Measurements from ENCODE around the gene RNASEH1. TPM values are rescaled to one million over a fixed set of nuclear protein-coding genes. Genes with fewer than 3 reads are reported as not detected.

RNASEH1 gene
- total RNA-seq, 2 experiments from 2014 or later = 24.7 to 24.9 TPM

- no peaks in the 10 kb centered on the region for H3K9me3 Mint-ChIP-seq
- no peak overlapping the region for H3K27ac Mint-ChIP-seq
- DNase-seq (no peak), ATAC-seq (ENCODE audit: low read depth) (no peak)
- peaks cover 11% of the 10 kb centered on the region for H3K27me3 Mint-ChIP-seq
- H3K36me3 Mint-ChIP-seq = no peaks in the 10 kb centered on the region
- no peak overlapping the region for H3K4me3 Mint-ChIP-seq
- POLR2A ChIA-PET = interaction anchor here (1.5 kb wide), 1 partner anchor 23 kb away, joined by 3 read pairs; no protein-coding TSS in a partner anchor
- H3K4me1 Mint-ChIP-seq = peaks cover 14% of the 10 kb centered on the region
Measured at GRCh38 chr2:3598912-3599854, 41.0 kb upstream of the RNASEH1 start.

GRCh38 chr2:3598197-3598910, 40.2 kb upstream of the RNASEH1 start:
- H3K4me3 Mint-ChIP-seq = no peak overlapping the region
- H3K9me3 Mint-ChIP-seq = no peaks in the 10 kb centered on the region
- no peak for ATAC-seq (ENCODE audit: low read depth)
- POLR2A ChIA-PET = interaction anchor here (1.5 kb wide), 1 partner anchor 23 kb away, joined by 3 read pairs; no protein-coding TSS in a partner anchor
- peaks cover 18% of the 10 kb centered on the region for H3K27me3 Mint-ChIP-seq
- DNase-seq = no peak
- peaks cover 14% of the 10 kb centered on the region for H3K4me1 Mint-ChIP-seq
- H3K27ac Mint-ChIP-seq = no peak overlapping the region
- H3K36me3 Mint-ChIP-seq = no peaks in the 10 kb centered on the region

GRCh38 chr2:3597567-3597966, 39.4 kb upstream of the RNASEH1 start:
- H3K27ac Mint-ChIP-seq = no peak overlapping the region
- DNase-seq (no peak), ATAC-seq (ENCODE audit: low read depth) (no peak)
- H3K9me3 Mint-ChIP-seq = no peaks in the 10 kb centered on the region
- H3K4me3 Mint-ChIP-seq = no peak overlapping the region
- H3K4me1 Mint-ChIP-seq = peaks cover 14% of the 10 kb centered on the region
- POLR2A ChIA-PET = no interaction called here
- peaks cover 18% of the 10 kb centered on the region for H3K27me3 Mint-ChIP-seq
- no peaks in the 10 kb centered on the region for H3K36me3 Mint-ChIP-seq

DNA sequence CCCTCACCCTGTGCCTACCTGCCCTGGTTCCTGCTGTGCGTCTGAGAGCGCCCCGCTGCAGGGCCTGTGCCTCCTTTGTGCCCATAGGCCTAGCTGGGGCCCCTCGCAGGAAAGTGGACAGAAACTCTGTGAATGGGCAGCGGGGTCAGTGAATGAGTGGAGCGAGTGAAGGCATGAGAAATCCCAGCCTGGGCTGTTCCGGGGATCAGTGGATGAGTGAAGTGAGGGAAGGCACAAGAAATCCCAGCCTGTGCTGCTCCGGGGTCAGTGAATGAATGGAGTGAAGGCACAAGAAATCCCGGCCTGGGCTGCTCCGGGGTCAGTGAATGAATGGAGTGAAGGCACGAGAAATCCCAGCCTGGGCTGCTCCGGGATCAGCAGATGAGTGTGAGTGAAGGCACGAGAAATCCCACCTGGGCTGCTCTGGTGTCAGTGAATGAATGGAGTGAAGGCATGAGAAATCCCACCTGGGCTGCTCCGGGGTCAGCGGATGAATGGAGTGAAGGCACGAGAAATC, 38.8 kb upstream of the RNASEH1 start:
- H3K4me1 Mint-ChIP-seq = peaks cover 14% of the 10 kb centered on the region
- no peak overlapping the region for H3K4me3 Mint-ChIP-seq
- DNase-seq = no peak
- POLR2A ChIA-PET = no interaction called here
- no peak for ATAC-seq (ENCODE audit: low read depth)
- H3K27ac Mint-ChIP-seq = no peak overlapping the region
- no peaks in the 10 kb centered on the region for H3K36me3 Mint-ChIP-seq
- no peaks in the 10 kb centered on the region for H3K9me3 Mint-ChIP-seq
- H3K27me3 Mint-ChIP-seq = peaks cover 18% of the 10 kb centered on the region

GRCh38 chr2:3595985-3596384, 37.9 kb upstream of the RNASEH1 start:
- Mint-ChIP-seq H3K4me3 (no peak overlapping the region), H3K9me3 (no peaks in the 10 kb centered on the region), H3K27ac (no peak overlapping the region), H3K4me1 (peaks cover 14% of the 10 kb centered on the region), H3K36me3 (no peaks in the 10 kb centered on the region), H3K27me3 (peaks cover 18% of the 10 kb centered on the region)
- ATAC-seq (ENCODE audit: low read depth) = peak; percentile 95
- peak; percentile 46 for DNase-seq
- POLR2A ChIA-PET = no interaction called here

- H3K36me3 Mint-ChIP-seq = no peaks in the 10 kb centered on the region
- DNase-seq (no peak), ATAC-seq (ENCODE audit: low read depth) (no peak)
- POLR2A ChIA-PET = no interaction called here
- peaks cover 18% of the 10 kb centered on the region for H3K27me3 Mint-ChIP-seq
- no peaks in the 10 kb centered on the region for H3K9me3 Mint-ChIP-seq
- H3K4me1 Mint-ChIP-seq = peaks cover 14% of the 10 kb centered on the region
- no peak overlapping the region for H3K27ac Mint-ChIP-seq
- no peak overlapping the region for H3K4me3 Mint-ChIP-seq
Measured at GRCh38 chr2:3595404-3595803, 37.3 kb upstream of the RNASEH1 start.

- ATAC-seq (ENCODE audit: low read depth) = no peak
- H3K4me1 Mint-ChIP-seq = peaks cover 14% of the 10 kb centered on the region
- H3K4me3 Mint-ChIP-seq = no peak within 1 kb of the TSS
- no peak within 1 kb of the TSS for H3K27ac Mint-ChIP-seq
- H3K36me3 Mint-ChIP-seq = no peaks in the 10 kb centered on the region
- POLR2A ChIA-PET = interaction anchor here (0.7 kb wide), 1 partner anchor 70 kb away, joined by 3 read pairs; no protein-coding TSS in a partner anchor
- no peak for DNase-seq
- H3K27me3 Mint-ChIP-seq = peaks cover 15% of the 10 kb centered on the region
- H3K9me3 Mint-ChIP-seq = no peaks in the 10 kb centered on the region
Measured at GRCh38 chr2:3594493-3595281, 36.6 kb upstream of the RNASEH1 start, which contains the start of gene COLEC11. Gene COLEC11, plus strand, starts transcription at chr2:3595112. Its CDS starts 9,229 bp downstream, at chr2:3604341.

DNA sequence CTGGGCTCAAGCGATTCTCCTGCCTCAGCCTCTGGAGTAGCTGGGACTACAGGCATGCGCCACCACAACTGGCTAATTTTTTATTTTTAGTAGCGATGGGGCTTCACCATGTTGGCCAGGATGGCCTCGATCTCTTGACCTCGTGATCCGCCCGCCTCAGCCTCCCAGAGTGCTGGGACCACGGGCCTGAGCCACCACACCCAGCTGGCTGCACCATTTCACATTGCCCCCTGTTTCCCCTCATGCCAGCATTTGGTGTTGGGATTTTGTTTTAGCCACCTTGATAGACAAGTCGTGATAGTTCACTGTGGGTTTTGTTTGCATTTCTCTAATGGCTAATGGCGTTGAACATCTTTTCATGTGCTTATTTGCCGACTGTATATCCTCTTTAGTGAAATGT, 31.0 kb upstream of the RNASEH1 start:
- H3K4me1 Mint-ChIP-seq = peaks cover 2% of the 10 kb centered on the region
- no peaks in the 10 kb centered on the region for H3K36me3 Mint-ChIP-seq
- DNase-seq (no peak), ATAC-seq (ENCODE audit: low read depth) (no peak)
- H3K27ac Mint-ChIP-seq = no peak overlapping the region
- H3K9me3 Mint-ChIP-seq = no peaks in the 10 kb centered on the region
- H3K4me3 Mint-ChIP-seq = no peak overlapping the region
- H3K27me3 Mint-ChIP-seq = peaks cover 7% of the 10 kb centered on the region
- POLR2A ChIA-PET = no interaction called here

- Mint-ChIP-seq H3K36me3 (no peaks in the 10 kb centered on the region), H3K9me3 (no peaks in the 10 kb centered on the region), H3K27ac (no peak overlapping the region), H3K27me3 (no peaks in the 10 kb centered on the region), H3K4me1 (peaks cover 2% of the 10 kb centered on the region), H3K4me3 (no peak overlapping the region)
- POLR2A ChIA-PET = no interaction called here
- DNase-seq = no peak
- ATAC-seq (ENCODE audit: low read depth) = no peak
Measured at GRCh38 chr2:3588084-3588483, 30.0 kb upstream of the RNASEH1 start.

DNA sequence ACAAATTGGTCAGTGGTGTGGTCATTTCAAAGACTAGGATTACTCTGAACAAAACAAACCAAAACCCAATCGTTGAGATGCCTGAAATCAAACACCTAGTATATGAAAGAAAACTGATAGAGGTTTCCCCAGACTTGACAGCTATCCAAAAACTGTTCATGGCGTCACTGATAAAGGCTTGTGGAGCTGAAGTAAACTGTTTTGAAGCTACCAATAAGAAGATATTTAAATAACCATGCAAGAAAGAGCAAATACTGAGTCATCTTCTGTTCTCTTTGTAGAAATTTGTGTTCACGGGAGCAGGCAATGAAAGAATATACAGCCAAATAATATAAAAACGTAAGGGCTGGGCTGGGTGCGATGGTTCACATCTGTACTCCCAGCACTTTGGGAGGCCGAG, 29.3 kb upstream of the RNASEH1 start:
- peaks cover 2% of the 10 kb centered on the region for H3K4me1 Mint-ChIP-seq
- H3K9me3 Mint-ChIP-seq = no peaks in the 10 kb centered on the region
- DNase-seq (no peak), ATAC-seq (ENCODE audit: low read depth) (no peak)
- no peaks in the 10 kb centered on the region for H3K27me3 Mint-ChIP-seq
- POLR2A ChIA-PET = no interaction called here
- no peaks in the 10 kb centered on the region for H3K36me3 Mint-ChIP-seq
- no peak overlapping the region for H3K4me3 Mint-ChIP-seq
- no peak overlapping the region for H3K27ac Mint-ChIP-seq

DNA sequence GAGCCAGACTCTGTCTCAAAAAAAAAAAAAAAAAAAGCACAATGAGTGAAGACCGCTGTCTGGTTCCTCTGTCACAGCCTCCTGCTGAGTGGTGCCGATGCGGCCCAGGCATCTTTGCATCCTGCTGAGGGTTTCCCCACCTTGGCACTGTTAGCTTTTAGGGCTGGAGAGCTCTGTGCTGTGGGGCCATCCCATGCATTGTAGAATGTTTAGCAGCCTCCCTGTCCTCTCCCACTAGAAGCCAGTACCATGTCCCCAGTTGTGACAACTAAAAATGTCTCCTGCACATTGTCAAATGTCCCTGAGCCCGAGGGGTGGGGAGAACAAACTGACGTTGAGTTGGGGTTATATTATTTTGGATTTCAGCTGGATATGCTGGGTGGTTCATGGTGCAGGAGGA, 28.9 kb upstream of the RNASEH1 start:
- ATAC-seq (ENCODE audit: low read depth) = no peak
- Mint-ChIP-seq H3K4me1 (peaks cover 2% of the 10 kb centered on the region), H3K9me3 (no peaks in the 10 kb centered on the region), H3K27me3 (no peaks in the 10 kb centered on the region), H3K4me3 (no peak overlapping the region), H3K36me3 (no peaks in the 10 kb centered on the region), H3K27ac (no peak overlapping the region)
- POLR2A ChIA-PET = no interaction called here
- DNase-seq = no peak

DNA sequence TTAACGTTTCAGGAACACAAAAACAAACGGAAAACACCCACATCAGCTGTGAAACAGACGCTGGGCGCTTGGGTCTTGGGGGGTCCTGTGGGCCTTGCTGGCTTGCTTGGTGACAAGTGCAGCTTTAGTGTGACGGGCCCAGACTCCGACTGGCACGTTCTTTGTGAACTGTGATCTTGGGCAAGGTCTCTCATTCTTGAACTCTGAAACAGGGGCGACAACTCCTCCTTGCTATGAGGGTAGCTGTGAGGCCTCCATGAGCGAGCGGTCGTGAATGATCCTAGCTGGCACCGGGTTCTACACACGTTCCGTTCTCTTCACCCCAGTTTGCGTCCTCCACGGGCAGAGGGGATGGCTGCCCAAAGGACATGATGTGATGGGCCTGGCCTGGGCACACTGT, 28.1 kb upstream of the RNASEH1 start:
- no peaks in the 10 kb centered on the region for H3K27me3 Mint-ChIP-seq
- no peak overlapping the region for H3K27ac Mint-ChIP-seq
- peaks cover 4% of the 10 kb centered on the region for H3K4me1 Mint-ChIP-seq
- peaks cover 3% of the 10 kb centered on the region for H3K36me3 Mint-ChIP-seq
- ATAC-seq (ENCODE audit: low read depth) (no peak), DNase-seq (no peak)
- H3K9me3 Mint-ChIP-seq = no peaks in the 10 kb centered on the region
- POLR2A ChIA-PET = no interaction called here
- no peak overlapping the region for H3K4me3 Mint-ChIP-seq

Data from activated naive CD8-positive, alpha-beta T cell treated with anti-CD3 and anti-CD28 coated beads, Interleukin-2, amount 10 ng/mL, durations not matched to agents 7 days and 5 days (primary cell).